Stomach (tissue), 9 donors: ENCODE measurements around the gene FZD2. TPM values are rescaled to one million over a fixed set of nuclear protein-coding genes. Genes with fewer than 3 reads are reported as not detected.

Experiments
- DNase-seq, 2 donors: peaks; one replicate each; pipeline versions ENCODE4 v3.0.0 to v3.0.0-alpha.2; 2013 to 2019
- H3K27ac ChIP-seq, 5 donors: fragments of 200-600 bp in 4 of 5; sonication (generic) in 4 of 5; one replicate each; pipeline ENCODE4 v1.5.1; 2013 to 2019; ENCODE audit warnings: mild to moderate bottlenecking in 1 of 5, moderate library complexity in 1 of 5
- H3K27me3 ChIP-seq, 3 donors: fragments of 200-600 bp; sonication (generic); one replicate each; pipeline ENCODE4 v1.5.1; 2017 to 2019; ENCODE audit warnings: mixed run types in 1 of 3
- H3K36me3 ChIP-seq, 4 donors: fragments of 200-600 bp; sonication (generic); 1 replicate in 3 of 4; 2 replicates in 1 of 4; pipeline ENCODE4 v1.5.1; 2016 to 2019
- H3K4me1 ChIP-seq, 4 donors: fragments of 200-600 bp; sonication (generic); one replicate each; pipeline ENCODE4 v1.5.1; 2016 to 2019
- H3K4me3 ChIP-seq, 4 donors: fragments of 200-600 bp; sonication (generic) in 3 of 4; one replicate each; pipeline ENCODE4 v1.5.1; 2016 to 2019; ENCODE audit warnings: mild to moderate bottlenecking in 1 of 4
- H3K9me3 ChIP-seq, 4 donors: fragments of 200-600 bp; sonication (generic); one replicate each; pipeline ENCODE4 v1.5.1; 2016 to 2019
- EP300 ChIP-seq: sonication (generic); formaldehyde crosslinking; IDR thresholded peaks from one replicate; pipeline ENCODE4 v1.6.1; 2017; ENCODE audit warnings: antibody characterized with exemption
- POLR2A ChIP-seq, 4 donors: fragments of 450-650 bp; IDR thresholded peaks; one replicate each; pipeline ENCODE4 v1.6.1; 2016; ENCODE audit warnings: antibody characterized with exemption in 4 of 4, control low read depth in 2 of 4, mild to moderate bottlenecking in 1 of 4, moderate library complexity in 1 of 4
- POLR2AphosphoS5 ChIP-seq, 3 donors: sonication (generic); formaldehyde crosslinking; IDR thresholded peaks; one replicate each; pipeline ENCODE4 v1.6.1; 2016; ENCODE audit warnings: antibody characterized with exemption in 3 of 3
- WGBS, 5 donors: extraction: QIAGEN DNeasy Blood & Tissue Kit in 3 of 5; methylation state at CpG; one replicate each; pipeline versions ENCODE4 v1.1.5 to v1.1.7; 2013 to 2018; 5-methylcytosine and 5-hydroxymethylcytosine counted together
- intact Hi-C: fragments of 100-400 bp; cut with DNase I; formaldehyde crosslinking; loops from one replicate; pipeline ENCODE4 v1.15.1; 2023; ENCODE audit warnings: low total_unique reads
- polyA plus RNA-seq, 3 donors: library from polyadenylated mRNA; stranded (reverse); fragments of 200-250 nt; gene quantifications; one replicate each; pipeline ENCODE4 v1.2.3, GENCODE V29; 2013
- total RNA-seq, 5 donors: library from RNA; depleted of rRNA; stranded (reverse); fragments of >200 nt; gene quantifications; one replicate each; pipeline versions ENCODE4 v1.1.0 to v1.2.3, GENCODE V29; 2014 to 2016
- TF ChIP-seq, protein P1 (sequence below), 7 experiments: fragments of 450-650 bp in 4 of 7; fragments of 200-600 bp in 3 of 7; sonication (generic) in 3 of 7; IDR thresholded peaks; one replicate each; pipeline ENCODE4 v1.5.1; 2016 to 2019; ENCODE audit warnings: antibody characterized with exemption in 7 of 7, control low read depth in 2 of 7, mild to moderate bottlenecking in 1 of 7
- donor health status: healthy with polysubstance abuse.
- donor health status: Bipolar disorder and iron deficiency.
- donor health status: healthy.

The FZD2 gene
- total and polyA plus RNA-seq, 8 donors: 0.31 to 19.3 (median 1.2) TPM; not detected in 2

GRCh38 chr17:44599298-44600175 is 42.3 kb downstream of the FZD2 start:
- DNase-seq: peak; percentile 43 to 85
- Histone ChIP-seq H3K4me1 (peaks cover 8 to 13% (median 10%) of the 10 kb centered on the region in 4 donors), H3K27ac (peak overlapping the region in 3 of 5 donors; percentile 38 to 49 (median 48)), H3K4me3 (no peak overlapping the region), H3K36me3 (no peaks in the 10 kb centered on the region), H3K9me3 (no peaks in the 10 kb centered on the region), H3K27me3 (peaks cover 0 to 14% (median 0%) of the 10 kb centered on the region in 3 donors)
- 31 to 53% (median 45%) methylated on average over 9 of the region's 9 CpGs for WGBS, 5 donors
- TF ChIP-seq EP300: no peak
- peak in 1 of 3 donors; percentile 45 for TF ChIP-seq POLR2AphosphoS5 (IDR thresholded peaks at IDR 0.05)
- intact Hi-C loops: no loop called here

DNA sequence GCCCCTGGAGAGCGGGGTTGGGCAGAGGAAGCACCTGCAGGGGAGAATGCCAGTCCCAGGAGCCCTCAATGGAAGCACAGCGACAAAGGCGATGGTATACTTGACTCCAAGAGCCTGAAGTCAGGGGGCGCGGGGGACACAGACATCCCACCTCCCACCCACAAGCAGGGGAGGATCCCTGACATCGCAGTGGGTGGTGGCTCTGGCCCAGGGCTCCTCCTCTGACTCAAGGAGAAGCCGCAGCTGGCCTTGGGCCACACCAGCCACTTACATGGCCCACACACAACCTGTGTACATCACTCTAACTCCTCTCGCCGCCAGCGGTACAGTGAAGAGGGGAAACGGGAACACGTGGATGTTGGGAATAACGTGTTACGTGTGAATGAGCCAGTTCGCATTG is 44.3 kb downstream of the FZD2 start:
- WGBS, 5 donors: 71 to 87% (median 84%) methylated on average over 10 to 15 of the region's 15 CpGs
- no peaks in the 10 kb centered on the region for H3K9me3 ChIP-seq
- H3K36me3 ChIP-seq: no peaks in the 10 kb centered on the region

DNA sequence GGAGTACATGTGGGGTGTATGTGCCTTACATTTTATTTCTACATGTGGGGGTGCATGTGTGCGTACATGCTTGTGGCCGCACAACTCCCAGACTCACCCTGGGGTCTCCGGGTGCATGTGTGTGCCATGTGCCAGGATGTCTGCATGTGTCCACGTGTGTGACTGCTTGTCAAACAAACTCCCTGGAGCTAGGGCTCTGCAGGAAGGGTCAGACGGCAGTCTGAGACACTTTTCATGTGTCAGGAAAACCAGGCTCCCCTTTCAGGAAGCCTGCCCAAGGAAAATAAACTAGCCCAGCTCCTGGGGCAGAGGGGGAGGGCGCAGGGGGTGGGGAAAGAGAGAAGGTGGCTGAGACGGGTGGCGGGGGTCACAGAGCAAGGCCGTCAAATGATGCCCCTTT is 44.7 kb downstream of the FZD2 start:
- no peak for DNase-seq
- Histone ChIP-seq H3K27me3 (no peaks in the 10 kb centered on the region), H3K4me1 (peaks cover 8 to 13% (median 10%) of the 10 kb centered on the region in 4 donors), H3K36me3 (no peaks in the 10 kb centered on the region), H3K27ac (no peak overlapping the region), H3K4me3 (no peak overlapping the region), H3K9me3 (no peaks in the 10 kb centered on the region)
- 31 to 47% (median 41%) methylated on average over 8 to 9 of the region's 9 CpGs for WGBS, 5 donors
- intact Hi-C loops: no loop called here
- no peak for TF ChIP-seq EP300

More for the DNA sequence above, 44.3 kb downstream of the FZD2 start:
- Histone ChIP-seq H3K27ac (no peak overlapping the region), H3K4me3 (no peak overlapping the region), H3K27me3 (no peaks in the 10 kb centered on the region), H3K4me1 (peaks cover 8 to 13% (median 10%) of the 10 kb centered on the region in 4 donors)
- TF ChIP-seq POLR2AphosphoS5 (IDR thresholded peaks at IDR 0.05) (no peak), POLR2A (IDR thresholded peaks at IDR 0.05) (no peak), EP300 (no peak)
- TF ChIP-seq, protein P1, sequence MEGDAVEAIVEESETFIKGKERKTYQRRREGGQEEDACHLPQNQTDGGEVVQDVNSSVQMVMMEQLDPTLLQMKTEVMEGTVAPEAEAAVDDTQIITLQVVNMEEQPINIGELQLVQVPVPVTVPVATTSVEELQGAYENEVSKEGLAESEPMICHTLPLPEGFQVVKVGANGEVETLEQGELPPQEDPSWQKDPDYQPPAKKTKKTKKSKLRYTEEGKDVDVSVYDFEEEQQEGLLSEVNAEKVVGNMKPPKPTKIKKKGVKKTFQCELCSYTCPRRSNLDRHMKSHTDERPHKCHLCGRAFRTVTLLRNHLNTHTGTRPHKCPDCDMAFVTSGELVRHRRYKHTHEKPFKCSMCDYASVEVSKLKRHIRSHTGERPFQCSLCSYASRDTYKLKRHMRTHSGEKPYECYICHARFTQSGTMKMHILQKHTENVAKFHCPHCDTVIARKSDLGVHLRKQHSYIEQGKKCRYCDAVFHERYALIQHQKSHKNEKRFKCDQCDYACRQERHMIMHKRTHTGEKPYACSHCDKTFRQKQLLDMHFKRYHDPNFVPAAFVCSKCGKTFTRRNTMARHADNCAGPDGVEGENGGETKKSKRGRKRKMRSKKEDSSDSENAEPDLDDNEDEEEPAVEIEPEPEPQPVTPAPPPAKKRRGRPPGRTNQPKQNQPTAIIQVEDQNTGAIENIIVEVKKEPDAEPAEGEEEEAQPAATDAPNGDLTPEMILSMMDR (IDR thresholded peaks at IDR 0.05): no peak
- intact Hi-C loops: no loop called here
- no peak for DNase-seq

GRCh38 chr17:44602390-44602789 is 45.1 kb downstream of the FZD2 start:
- Histone ChIP-seq H3K9me3 (no peaks in the 10 kb centered on the region), H3K27me3 (no peaks in the 10 kb centered on the region), H3K27ac (no peak overlapping the region), H3K4me3 (no peak overlapping the region), H3K36me3 (no peaks in the 10 kb centered on the region), H3K4me1 (peaks cover 8 to 13% (median 10%) of the 10 kb centered on the region in 4 donors)
- TF ChIP-seq POLR2AphosphoS5 (IDR thresholded peaks at IDR 0.05) (no peak), EP300 (no peak), POLR2A (IDR thresholded peaks at IDR 0.05) (no peak)
- TF ChIP-seq, protein P1 (IDR thresholded peaks at IDR 0.05): no peak
- peak; percentile 41 to 69 for DNase-seq
- 20 to 35% (median 26%) methylated on average over 6 of the region's 6 CpGs for WGBS, 5 donors
- intact Hi-C loops: no loop called here

DNA sequence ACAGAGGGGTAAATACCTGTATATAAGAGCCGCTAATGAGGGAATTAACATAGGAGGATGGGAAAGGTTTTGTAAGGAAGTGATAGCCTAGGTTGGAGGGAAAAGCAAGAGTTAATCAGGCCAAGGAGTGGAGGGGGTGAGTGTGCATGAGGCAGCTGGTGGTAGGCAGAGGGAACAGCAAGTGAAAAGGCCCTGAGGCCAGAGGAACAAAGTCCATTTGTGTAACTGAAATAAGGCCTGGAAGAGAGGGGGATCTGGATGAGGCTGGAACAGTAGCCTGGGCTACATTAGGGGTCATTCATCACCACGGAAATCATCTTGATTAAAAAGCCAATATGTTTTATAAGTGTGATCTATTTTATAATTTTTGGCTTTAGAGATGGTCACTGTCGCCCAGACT is 45.7 kb downstream of the FZD2 start:
- H3K36me3 ChIP-seq: no peaks in the 10 kb centered on the region
- WGBS, 5 donors: 79 to 91% (median 85%) methylated on average over 3 of the region's 3 CpGs

More for the DNA sequence above, 45.7 kb downstream of the FZD2 start:
- H3K27me3 ChIP-seq: no peaks in the 10 kb centered on the region
- H3K9me3 ChIP-seq: no peaks in the 10 kb centered on the region
- no peak overlapping the region for H3K4me3 ChIP-seq
- intact Hi-C loops: no loop called here
- DNase-seq: no peak
- H3K4me1 ChIP-seq: peaks cover 9 to 16% (median 12%) of the 10 kb centered on the region in 4 donors
- TF ChIP-seq, protein P1 (IDR thresholded peaks at IDR 0.05): no peak
- TF ChIP-seq POLR2AphosphoS5 (IDR thresholded peaks at IDR 0.05): no peak
- TF ChIP-seq POLR2A (IDR thresholded peaks at IDR 0.05): no peak
- no peak for TF ChIP-seq EP300
- H3K27ac ChIP-seq: no peak overlapping the region
